Breast epithelium (tissue), 3 donors: ENCODE data around the gene KCMF1.

Experiments
- POLR2A ChIP-seq: fragments of 450-650 bp; IDR thresholded peaks from one replicate; pipeline ENCODE4 v1.6.1; 2016; ENCODE audit warnings: antibody characterized with exemption, mild to moderate bottlenecking, moderate library complexity
- POLR2AphosphoS5 ChIP-seq, 3 donors: sonication (generic); formaldehyde crosslinking; IDR thresholded peaks; one replicate each; pipeline ENCODE4 v1.6.1; 2017; ENCODE audit warnings: antibody characterized with exemption in 3 of 3
- TF ChIP-seq, protein P1 (sequence below), 3 donors: fragments of 450-650 bp; IDR thresholded peaks; one replicate each; pipeline ENCODE4 v1.5.1; 2016 to 2017; ENCODE audit warnings: antibody characterized with exemption in 3 of 3, mild to moderate bottlenecking in 3 of 3, moderate library complexity in 3 of 3

DNA sequence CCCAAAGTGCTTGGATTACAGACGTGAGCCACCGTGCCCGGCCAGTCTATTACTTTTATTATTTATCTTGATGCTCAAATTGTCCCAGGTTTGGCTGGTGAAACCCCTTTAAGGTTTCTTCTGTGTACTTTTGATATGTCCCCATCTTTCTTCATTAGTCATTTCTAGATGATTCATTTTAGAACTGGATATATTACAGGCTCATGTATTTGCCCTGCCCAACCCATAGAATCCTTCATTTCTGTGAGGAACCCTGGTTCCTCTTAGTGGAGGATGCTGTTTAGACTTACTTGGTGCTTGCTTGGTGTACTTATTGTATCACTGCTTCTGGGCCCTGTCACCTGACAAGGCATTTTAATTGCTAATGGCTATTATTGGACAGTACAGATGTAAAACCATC lies 40.1 kb downstream of the KCMF1 start:
- TF ChIP-seq, protein P1, sequence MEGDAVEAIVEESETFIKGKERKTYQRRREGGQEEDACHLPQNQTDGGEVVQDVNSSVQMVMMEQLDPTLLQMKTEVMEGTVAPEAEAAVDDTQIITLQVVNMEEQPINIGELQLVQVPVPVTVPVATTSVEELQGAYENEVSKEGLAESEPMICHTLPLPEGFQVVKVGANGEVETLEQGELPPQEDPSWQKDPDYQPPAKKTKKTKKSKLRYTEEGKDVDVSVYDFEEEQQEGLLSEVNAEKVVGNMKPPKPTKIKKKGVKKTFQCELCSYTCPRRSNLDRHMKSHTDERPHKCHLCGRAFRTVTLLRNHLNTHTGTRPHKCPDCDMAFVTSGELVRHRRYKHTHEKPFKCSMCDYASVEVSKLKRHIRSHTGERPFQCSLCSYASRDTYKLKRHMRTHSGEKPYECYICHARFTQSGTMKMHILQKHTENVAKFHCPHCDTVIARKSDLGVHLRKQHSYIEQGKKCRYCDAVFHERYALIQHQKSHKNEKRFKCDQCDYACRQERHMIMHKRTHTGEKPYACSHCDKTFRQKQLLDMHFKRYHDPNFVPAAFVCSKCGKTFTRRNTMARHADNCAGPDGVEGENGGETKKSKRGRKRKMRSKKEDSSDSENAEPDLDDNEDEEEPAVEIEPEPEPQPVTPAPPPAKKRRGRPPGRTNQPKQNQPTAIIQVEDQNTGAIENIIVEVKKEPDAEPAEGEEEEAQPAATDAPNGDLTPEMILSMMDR (IDR thresholded peaks at IDR 0.05), result no peak
- TF ChIP-seq POLR2AphosphoS5 (IDR thresholded peaks at IDR 0.05) (no peak), POLR2A (no peak)
